K562 (cell line): ENCODE measurements around the gene DIPK1B. TPM values are rescaled to one million over a fixed set of nuclear protein-coding genes. Genes with fewer than 3 reads are reported as not detected.

Experiments used
- ESRRB ChIP-seq: fragments of 250-450 bp; sonication (Bioruptor Pico); IDR thresholded peaks from 2 replicates; pipeline ENCODE4 v1.5.0; 2020; ENCODE audit warnings: mild to moderate bottlenecking, moderate library complexity, borderline replicate concordance
- MAFF ChIP-seq: IDR thresholded peaks from 2 replicates; pipeline ENCODE4 v1.6.1; 2012; ENCODE audit warnings: low read length, improper control_type of control experiment
- OTX1 ChIP-seq: fragments of 450-650 bp; formaldehyde crosslinking; IDR thresholded peaks from 2 replicates; pipeline ENCODE4 v1.4.0; 2022; ENCODE audit warnings: mild to moderate bottlenecking
- RBFOX2 ChIP-seq: fragments of 200-400 bp; formaldehyde crosslinking; IDR thresholded peaks from 2 replicates; pipeline ENCODE4 v1.6.1; 2017; ENCODE audit warnings: low read depth, mild to moderate bottlenecking, low read length, moderate library complexity
- RREB1 ChIP-seq: fragments of 250-450 bp; sonication (Bioruptor Pico); IDR thresholded peaks from 2 replicates; pipeline ENCODE4 v1.4.0; 2020
- SMARCE1 ChIP-seq: fragments of 450-650 bp; IDR thresholded peaks from 2 replicates; pipeline ENCODE4 v1.7.1; 2016; ENCODE audit warnings: mild to moderate bottlenecking
- ZC3H8 ChIP-seq: fragments of 450-650 bp; IDR thresholded peaks from 2 replicates; pipeline ENCODE4 v1.6.1; 2017
- ZNF239 ChIP-seq: fragments of 250-450 bp; sonication (Bioruptor Pico); IDR thresholded peaks from 2 replicates; pipeline ENCODE4 v1.4.0; 2020; ENCODE audit warnings: mild to moderate bottlenecking
- ZNF253 ChIP-seq: fragments of 250-450 bp; sonication (Bioruptor Pico); conservative IDR thresholded peaks from 2 replicates; pipeline ENCODE4 v1.6.1; 2021; ENCODE audit warnings: mild to moderate bottlenecking
- polyA plus RNA-seq, 8 experiments: library from polyadenylated mRNA; depleted of rRNA in 4 of 8; stranded (reverse) in 5 of 8; unstranded in 3 of 8; fragments of >200 nt; fragmentation: Nextera tagmentation in 2 of 8; fragmentation: Illumina TruSeq in 1 of 8; extraction: Ambion mirVana in 2 of 8; extraction: Trizol in 1 of 8; gene quantifications; 2 replicates each; pipeline versions ENCODE4 v1.2.1 to v1.2.3, GENCODE V29; 2011 to 2014; ENCODE audit warnings: inconsistent platforms in 1 of 8, missing spikeins in 1 of 8
- total RNA-seq, 7 experiments: library from RNA; depleted of rRNA in 6 of 7; stranded (reverse); fragments of >200 nt in 6 of 7; fragmentation: Illumina TruSeq in 2 of 7; extraction: Trizol in 2 of 7; gene quantifications; 2 replicates each; pipeline versions ENCODE4 v1.2.1 to v1.2.3, GENCODE V29; 2011 to 2021; ENCODE audit warnings: low replicate concordance in 1 of 7
- TF ChIP-seq, protein P1 (sequence below): IDR thresholded peaks from 3 replicates; pipeline ENCODE4 v1.6.1; 2011; ENCODE audit warnings: borderline replicate concordance, mild to moderate bottlenecking, moderate library complexity; ENCODE audit not compliant: insufficient read length; ENCODE audit errors: extremely low read depth
- TF ChIP-seq, protein P2 (sequence below), 2 experiments: fragments of 450-650 bp; IDR thresholded peaks; 2 replicates each; pipeline ENCODE4 v1.6.1; 2018; ENCODE audit warnings: mild to moderate bottlenecking in 2 of 2, low read depth in 1 of 2; ENCODE audit not compliant: partially characterized antibody in 2 of 2
- TF ChIP-seq, protein P3 (sequence below), 3 experiments: fragments of 200-800 bp in 1 of 3; sonication (Bioruptor generic) in 1 of 3; sonication (generic) in 1 of 3; formaldehyde crosslinking in 1 of 3; IDR thresholded peaks; 2 replicates each; pipeline versions ENCODE4 v1.6.1 to v1.8.0; 2016 to 2022; ENCODE audit warnings: mild to moderate bottlenecking in 2 of 3, missing compliant biosample characterization in 2 of 3, missing genetic modification characterization in 2 of 3, missing genetic modification reagents in 1 of 3

The DIPK1B gene
- total and polyA plus RNA-seq, 9 of the 15 experiments (the other 6 are each of a cell fraction or from before 2014, with no cell fraction given): 0.08 to 22.3 (median 5.9) TPM

DNA sequence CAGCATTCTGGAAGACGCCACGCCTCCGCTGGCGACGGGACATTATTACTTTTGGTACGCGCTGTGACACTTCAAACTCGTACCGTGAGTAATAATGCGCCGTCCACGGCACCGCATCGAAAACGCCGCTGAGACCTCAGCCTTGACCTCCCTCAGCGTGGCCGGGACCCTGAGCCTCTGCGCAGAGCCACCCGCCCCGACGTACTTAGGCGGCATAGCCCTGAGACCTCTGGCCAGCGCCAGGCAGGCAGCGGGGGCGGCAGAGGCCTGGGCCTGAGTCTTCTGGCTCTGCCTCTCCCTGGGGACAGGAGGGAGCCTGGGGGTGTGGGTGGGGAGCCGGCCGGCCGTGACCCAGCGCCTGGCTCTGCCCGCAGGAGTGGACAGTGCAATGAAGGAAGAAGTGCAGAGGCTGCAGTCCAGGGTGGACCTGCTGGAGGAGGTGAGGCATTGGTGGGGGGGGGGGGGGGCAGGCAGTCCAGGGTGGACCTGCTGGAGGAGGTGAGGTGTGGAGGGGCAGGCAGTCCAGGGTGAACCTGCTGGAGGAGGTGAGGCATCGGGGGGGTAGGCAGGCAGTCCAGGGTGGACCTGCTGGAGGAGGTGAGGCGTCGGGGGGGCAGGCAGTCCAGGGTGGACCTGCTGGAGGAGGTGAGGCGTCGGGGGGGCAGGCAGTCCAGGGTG is 41.7 kb upstream of the DIPK1B start (continued):
- TF ChIP-seq, protein P1, sequence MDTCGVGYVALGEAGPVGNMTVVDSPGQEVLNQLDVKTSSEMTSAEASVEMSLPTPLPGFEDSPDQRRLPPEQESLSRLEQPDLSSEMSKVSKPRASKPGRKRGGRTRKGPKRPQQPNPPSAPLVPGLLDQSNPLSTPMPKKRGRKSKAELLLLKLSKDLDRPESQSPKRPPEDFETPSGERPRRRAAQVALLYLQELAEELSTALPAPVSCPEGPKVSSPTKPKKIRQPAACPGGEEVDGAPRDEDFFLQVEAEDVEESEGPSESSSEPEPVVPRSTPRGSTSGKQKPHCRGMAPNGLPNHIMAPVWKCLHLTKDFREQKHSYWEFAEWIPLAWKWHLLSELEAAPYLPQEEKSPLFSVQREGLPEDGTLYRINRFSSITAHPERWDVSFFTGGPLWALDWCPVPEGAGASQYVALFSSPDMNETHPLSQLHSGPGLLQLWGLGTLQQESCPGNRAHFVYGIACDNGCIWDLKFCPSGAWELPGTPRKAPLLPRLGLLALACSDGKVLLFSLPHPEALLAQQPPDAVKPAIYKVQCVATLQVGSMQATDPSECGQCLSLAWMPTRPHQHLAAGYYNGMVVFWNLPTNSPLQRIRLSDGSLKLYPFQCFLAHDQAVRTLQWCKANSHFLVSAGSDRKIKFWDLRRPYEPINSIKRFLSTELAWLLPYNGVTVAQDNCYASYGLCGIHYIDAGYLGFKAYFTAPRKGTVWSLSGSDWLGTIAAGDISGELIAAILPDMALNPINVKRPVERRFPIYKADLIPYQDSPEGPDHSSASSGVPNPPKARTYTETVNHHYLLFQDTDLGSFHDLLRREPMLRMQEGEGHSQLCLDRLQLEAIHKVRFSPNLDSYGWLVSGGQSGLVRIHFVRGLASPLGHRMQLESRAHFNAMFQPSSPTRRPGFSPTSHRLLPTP: no peak
- TF ChIP-seq OTX1: no peak
- peak; percentile 70 for TF ChIP-seq RBFOX2
- no peak for TF ChIP-seq ESRRB (CRISPR knock-in tag)
- no peak for TF ChIP-seq ZNF239 (CRISPR knock-in tag)
- TF ChIP-seq ZNF253 (CRISPR knock-in tag): no peak
- TF ChIP-seq MAFF: no peak
- no peak for TF ChIP-seq RREB1 (CRISPR knock-in tag)
- TF ChIP-seq, protein P2, sequence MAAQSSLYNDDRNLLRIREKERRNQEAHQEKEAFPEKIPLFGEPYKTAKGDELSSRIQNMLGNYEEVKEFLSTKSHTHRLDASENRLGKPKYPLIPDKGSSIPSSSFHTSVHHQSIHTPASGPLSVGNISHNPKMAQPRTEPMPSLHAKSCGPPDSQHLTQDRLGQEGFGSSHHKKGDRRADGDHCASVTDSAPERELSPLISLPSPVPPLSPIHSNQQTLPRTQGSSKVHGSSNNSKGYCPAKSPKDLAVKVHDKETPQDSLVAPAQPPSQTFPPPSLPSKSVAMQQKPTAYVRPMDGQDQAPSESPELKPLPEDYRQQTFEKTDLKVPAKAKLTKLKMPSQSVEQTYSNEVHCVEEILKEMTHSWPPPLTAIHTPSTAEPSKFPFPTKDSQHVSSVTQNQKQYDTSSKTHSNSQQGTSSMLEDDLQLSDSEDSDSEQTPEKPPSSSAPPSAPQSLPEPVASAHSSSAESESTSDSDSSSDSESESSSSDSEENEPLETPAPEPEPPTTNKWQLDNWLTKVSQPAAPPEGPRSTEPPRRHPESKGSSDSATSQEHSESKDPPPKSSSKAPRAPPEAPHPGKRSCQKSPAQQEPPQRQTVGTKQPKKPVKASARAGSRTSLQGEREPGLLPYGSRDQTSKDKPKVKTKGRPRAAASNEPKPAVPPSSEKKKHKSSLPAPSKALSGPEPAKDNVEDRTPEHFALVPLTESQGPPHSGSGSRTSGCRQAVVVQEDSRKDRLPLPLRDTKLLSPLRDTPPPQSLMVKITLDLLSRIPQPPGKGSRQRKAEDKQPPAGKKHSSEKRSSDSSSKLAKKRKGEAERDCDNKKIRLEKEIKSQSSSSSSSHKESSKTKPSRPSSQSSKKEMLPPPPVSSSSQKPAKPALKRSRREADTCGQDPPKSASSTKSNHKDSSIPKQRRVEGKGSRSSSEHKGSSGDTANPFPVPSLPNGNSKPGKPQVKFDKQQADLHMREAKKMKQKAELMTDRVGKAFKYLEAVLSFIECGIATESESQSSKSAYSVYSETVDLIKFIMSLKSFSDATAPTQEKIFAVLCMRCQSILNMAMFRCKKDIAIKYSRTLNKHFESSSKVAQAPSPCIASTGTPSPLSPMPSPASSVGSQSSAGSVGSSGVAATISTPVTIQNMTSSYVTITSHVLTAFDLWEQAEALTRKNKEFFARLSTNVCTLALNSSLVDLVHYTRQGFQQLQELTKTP (IDR thresholded peaks at IDR 0.05; ENCODE audit: low read depth in 1 of 2, partially characterized antibody in 2 of 2): no peak
- TF ChIP-seq ZC3H8: no peak
- no peak for TF ChIP-seq SMARCE1
- TF ChIP-seq, protein P3, sequence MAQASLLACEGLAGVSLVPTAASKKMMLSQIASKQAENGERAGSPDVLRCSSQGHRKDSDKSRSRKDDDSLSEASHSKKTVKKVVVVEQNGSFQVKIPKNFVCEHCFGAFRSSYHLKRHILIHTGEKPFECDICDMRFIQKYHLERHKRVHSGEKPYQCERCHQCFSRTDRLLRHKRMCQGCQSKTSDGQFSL (CRISPR knock-in tag; IDR thresholded peaks at IDR 0.05): peak; percentile 98; the same call in 1 of the 2 replicates
- TF ChIP-seq, protein P3 (tag; IDR thresholded peaks at IDR 0.05): no peak; a peak in 1 of 4 replicates
